Endothelial cell of umbilical vein (primary cell): ENCODE measurements around the gene RSBN1. TPM values are rescaled to one million over a fixed set of nuclear protein-coding genes. Genes with fewer than 3 reads are reported as not detected.
A peak's percentile ranks its signal among the peaks of the same experiment; 100 is the strongest.

Experiments
- BruUV-seq: library from RNA; stranded (reverse); fragments of 400-500 nt; replicated peaks from 2 replicates; lab custom pipeline; 2021; lab: Mats Ljungman, UMichigan
- CTCF ChIA-PET: fragments of 300-600, 350-600 bp; sonication (Branson Sonifier 250); formaldehyde crosslinking; loops from one replicate; lab custom pipeline; 2021; ENCODE audit warnings: antibody characterized with exemption, inconsistent platforms; lab: Charles Lee
- POLR2A ChIA-PET: fragments of 300-600, 350-600 bp; sonication (Branson Sonifier 250); formaldehyde crosslinking; loops from one replicate; lab custom pipeline; 2021; ENCODE audit warnings: antibody characterized with exemption, inconsistent platforms; lab: Charles Lee
- DNase-seq: peaks from one replicate; pipeline ENCODE4 v3.0.0-alpha.2; 2011; ENCODE audit warnings: low read depth, low spot score
- FAIRE-seq: peaks from 2 replicates; lab custom pipeline; 2011; peaks lifted over from hg19 to GRCh38; lab: Jason Lieb, UNC
- H2AFZ ChIP-seq: 2 replicates; pipeline ENCODE4 v1.6.0; 2012; ENCODE audit warnings: low read depth, low read length, control low read depth, inconsistent platforms
- H3K27ac ChIP-seq: 2 replicates; pipeline ENCODE4 v1.5.1; 2011; ENCODE audit warnings: low read depth, mild to moderate bottlenecking, control low read depth, low read length, moderate library complexity; ENCODE audit not compliant: insufficient read depth
- H3K27me3 ChIP-seq, 2 experiments: 2 replicates each; pipeline versions ENCODE4 v1.6.0 to v1.6.1; 2011; ENCODE audit warnings: low read length in 2 of 2, mixed read lengths in 1 of 2; ENCODE audit not compliant: control insufficient read depth in 2 of 2, insufficient read depth in 2 of 2
- H3K36me3 ChIP-seq, 2 experiments: 2 replicates in 1 of 2; 3 replicates in 1 of 2; pipeline ENCODE4 v1.5.1; 2011; ENCODE audit warnings: low read length in 2 of 2, mild to moderate bottlenecking in 1 of 2, moderate library complexity in 1 of 2; ENCODE audit not compliant: control insufficient read depth in 2 of 2, insufficient read depth in 2 of 2; ENCODE audit errors: extremely low read depth in 1 of 2
- H3K4me1 ChIP-seq: 3 replicates; pipeline ENCODE4 v1.5.1; 2011; ENCODE audit warnings: mild to moderate bottlenecking, low read length; ENCODE audit not compliant: control insufficient read depth, insufficient read depth; ENCODE audit errors: extremely low read depth
- H3K4me2 ChIP-seq: 2 replicates; pipeline ENCODE4 v1.6.1; 2011; ENCODE audit warnings: low read length, control low read depth, mixed read lengths; ENCODE audit not compliant: insufficient read depth
- H3K4me3 ChIP-seq, 3 experiments: fragments of 200-600 bp in 1 of 3; sonication (generic), shearing (Covaris generic) in 1 of 3; replicated peaks in 1 of 3; 2 replicates each; pipeline ENCODE4 v1.5.1; 2011 to 2016; ENCODE audit warnings: control low read depth in 3 of 3, low read length in 3 of 3, mild to moderate bottlenecking in 2 of 3, inconsistent platforms in 1 of 3, low read depth in 1 of 3, moderate library complexity in 1 of 3; ENCODE audit not compliant: insufficient read depth in 1 of 3
- H3K79me2 ChIP-seq: 2 replicates; pipeline ENCODE4 v1.6.0; 2012; ENCODE audit warnings: low read length, inconsistent platforms; ENCODE audit not compliant: control insufficient read depth, insufficient read depth
- H3K9ac ChIP-seq: replicated peaks from 2 replicates; pipeline ENCODE3; 2011; ENCODE audit warnings: low read length, control low read depth; ENCODE audit not compliant: insufficient read depth; ENCODE audit errors: extremely low read depth
- H3K9me1 ChIP-seq: replicated peaks from 3 replicates; pipeline ENCODE4 v1.6.0; 2011; ENCODE audit warnings: mild to moderate bottlenecking, low read length; ENCODE audit not compliant: control insufficient read depth, insufficient read depth; ENCODE audit errors: extremely low read depth
- H3K9me3 ChIP-seq: replicated peaks from 2 replicates; pipeline ENCODE4 v1.5.1; 2012; ENCODE audit warnings: low read length, inconsistent platforms; ENCODE audit not compliant: control insufficient read depth, insufficient read depth
- H4K20me1 ChIP-seq: replicated peaks from 2 replicates; pipeline ENCODE3; 2011; ENCODE audit warnings: mild to moderate bottlenecking, low read length; ENCODE audit not compliant: control insufficient read depth, insufficient read depth; ENCODE audit errors: extremely low read depth
- EZH2 ChIP-seq: IDR thresholded peaks from 2 replicates; pipeline ENCODE4 v1.6.1; 2012; ENCODE audit warnings: borderline replicate concordance, low read depth, mild to moderate bottlenecking, moderate library complexity, low read length, inconsistent platforms; ENCODE audit not compliant: severe bottlenecking
- FOS ChIP-seq: IDR thresholded peaks from 2 replicates; pipeline ENCODE4 v1.6.1; 2011; ENCODE audit warnings: mild to moderate bottlenecking, low read length, moderate library complexity, borderline replicate concordance; ENCODE audit not compliant: insufficient read depth
- GATA2 ChIP-seq: IDR thresholded peaks from 2 replicates; pipeline ENCODE4 v1.7.0; 2011; ENCODE audit warnings: low read depth, mild to moderate bottlenecking, moderate library complexity, mixed read lengths, low read length; ENCODE audit not compliant: insufficient read length, insufficient read depth
- JUN ChIP-seq: IDR thresholded peaks from 2 replicates; pipeline ENCODE4 v1.6.1; 2011; ENCODE audit warnings: borderline replicate concordance, low read depth; ENCODE audit not compliant: insufficient read length, insufficient read depth
- MAX ChIP-seq: IDR thresholded peaks from 2 replicates; pipeline ENCODE4 v1.6.1; 2011; ENCODE audit not compliant: insufficient read depth, insufficient read length
- MYC ChIP-seq: IDR thresholded peaks from one replicate; pipeline ENCODE4 v1.6.1; 2011; ENCODE audit warnings: mild to moderate bottlenecking, low read depth, low read length
- POLR2A ChIP-seq: IDR thresholded peaks from 2 replicates; pipeline ENCODE4 v1.6.1; 2012; ENCODE audit warnings: low read depth, mild to moderate bottlenecking, control low read depth, low read length
- POLR2AphosphoS5 ChIP-seq: IDR thresholded peaks from 2 replicates; pipeline ENCODE4 v1.6.1; 2012; ENCODE audit warnings: low read depth, mild to moderate bottlenecking, control low read depth, low read length, moderate library complexity; ENCODE audit not compliant: insufficient read depth
- dilution Hi-C: fragments of 300-500 bp; cut with MboI; formaldehyde crosslinking; loops from one replicate; pipeline ENCODE4 v1.15.0; 2019; ENCODE audit warnings: low sequenced_read_pairs; ENCODE audit not compliant: extremely low pct_ligation_motif_present
- intact Hi-C: fragments of 100-400 bp; cut with micrococcal nuclease; formaldehyde crosslinking; loops from one replicate; pipeline ENCODE4 v1.10.0; 2022
- polyA plus RNA-seq, 4 experiments: library from polyadenylated mRNA; depleted of rRNA in 3 of 4; stranded (reverse) in 3 of 4; unstranded in 1 of 4; fragments of >200 nt; gene quantifications; 2 replicates each; pipeline versions ENCODE4 v1.2.1 to v1.2.3, GENCODE V29; 2011 to 2012; ENCODE audit warnings: missing spikeins in 1 of 4
- total RNA-seq: library from RNA; stranded (reverse); gene quantifications from 2 replicates; pipeline ENCODE4 v1.2.3, GENCODE V29; 2021
- TF ChIP-seq, protein P1 (sequence below), 2 donors: IDR thresholded peaks; 1 replicate in 1 of 2; 2 replicates in 1 of 2; pipeline ENCODE4 v1.5.1; 2011; ENCODE audit warnings: low read length in 2 of 2, mild to moderate bottlenecking in 2 of 2, moderate library complexity in 2 of 2, control low read depth in 1 of 2, inconsistent platforms in 1 of 2, low read depth in 1 of 2; ENCODE audit not compliant: insufficient read depth in 1 of 2; ENCODE audit errors: extremely low read depth in 1 of 2

RSBN1 gene
- total and polyA plus RNA-seq, 2 donors (not counting 3 experiments of a cell fraction or from before 2014, with no cell fraction given): 4.0 to 13.4 TPM

DNA sequence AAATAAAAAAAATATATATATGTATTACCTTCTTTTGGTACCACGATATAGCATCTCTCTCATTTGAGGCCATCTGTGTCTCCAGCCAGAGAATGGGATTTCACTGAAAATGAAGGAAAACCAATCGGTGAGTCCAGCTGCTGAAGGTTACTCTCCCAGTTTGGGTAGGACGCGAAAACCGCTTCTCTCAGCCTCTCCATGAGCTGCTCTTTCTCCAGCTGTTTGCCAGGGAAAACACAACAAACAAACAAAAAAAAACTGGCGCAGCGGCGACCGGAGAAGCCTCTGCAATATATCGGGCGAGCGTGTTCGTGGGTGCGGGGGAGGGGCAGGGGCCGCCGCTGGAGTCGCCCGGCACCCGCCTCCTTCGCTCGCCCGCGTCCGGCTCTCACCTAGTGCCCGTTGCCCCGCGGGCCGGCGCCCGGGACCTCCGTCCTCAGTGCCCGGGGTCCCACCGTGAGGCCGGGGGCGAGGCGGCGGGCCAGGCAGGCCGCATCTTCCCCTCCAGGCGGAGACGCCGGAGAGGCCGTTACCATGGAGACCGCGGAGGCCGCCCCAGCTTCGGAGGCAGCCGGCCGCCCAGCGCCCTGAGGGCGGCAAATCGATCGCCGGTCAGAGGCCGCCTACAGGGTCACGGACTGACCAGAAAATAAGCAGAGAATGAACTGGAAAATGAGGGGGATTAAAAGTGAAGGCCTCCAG is 53.5 kb downstream of the RSBN1 start:
- Histone ChIP-seq H3K9ac (peak overlapping the region; percentile 98), H3K79me2 (peaks cover 40% of the 10 kb centered on the region), H3K9me3 (no peaks in the 10 kb centered on the region), H3K27ac (peak overlapping the region; percentile 92), H3K9me1 (no peaks in the 10 kb centered on the region), H3K27me3 (no peaks in the 10 kb centered on the region), H2AFZ (peak overlapping the region; percentile 75), H3K36me3 (peaks cover 0 to 4% of the 10 kb centered on the region in 2 experiments), H3K4me3 (peak overlapping the region; percentile 83 to 100 (median 96)), H3K4me2 (peak overlapping the region; percentile 100), H3K4me1 (peaks cover 22% of the 10 kb centered on the region), H4K20me1 (peaks cover 2% of the 10 kb centered on the region)
- peak; percentile 70 for DNase-seq
- ChIA-PET CTCF (interaction anchor here (0.6 to 1.6 kb wide), 6 partner anchors 43 to 686 kb away, joined by 3 to 4 read pairs (median 3); partner anchors contain the start of genes AP4B1 and LRIG2), POLR2A (interaction anchor here (0.6 to 1.5 kb wide), 3 partner anchors 16 to 146 kb away, joined by 3 to 6 read pairs (median 3); partner anchors contain the start of genes AP4B1 and DCLRE1B)
- FAIRE-seq: no peak
- dilution Hi-C loops (no loop called here), intact Hi-C loops (loop anchor here (1.0 to 5.0 kb wide), 7 partner anchors 54 to 1051 kb away; partner anchors contain the start of genes DCLRE1B, HIPK1, MAGI3 and RHOC)
- no peak for TF ChIP-seq POLR2AphosphoS5
- TF ChIP-seq MYC: no peak
- TF ChIP-seq POLR2A: no peak
- BruUV-seq: TSS peak; percentile 30

GRCh38 chr1:113756461-113756860 is 55.8 kb downstream of the RSBN1 start:
- H3K27ac ChIP-seq: no peak overlapping the region
- TF ChIP-seq FOS (no peak), MYC (no peak), EZH2 (no peak), GATA2 (no peak), POLR2A (no peak), POLR2AphosphoS5 (no peak), JUN (no peak), MAX (no peak)
- TF ChIP-seq, protein P1, sequence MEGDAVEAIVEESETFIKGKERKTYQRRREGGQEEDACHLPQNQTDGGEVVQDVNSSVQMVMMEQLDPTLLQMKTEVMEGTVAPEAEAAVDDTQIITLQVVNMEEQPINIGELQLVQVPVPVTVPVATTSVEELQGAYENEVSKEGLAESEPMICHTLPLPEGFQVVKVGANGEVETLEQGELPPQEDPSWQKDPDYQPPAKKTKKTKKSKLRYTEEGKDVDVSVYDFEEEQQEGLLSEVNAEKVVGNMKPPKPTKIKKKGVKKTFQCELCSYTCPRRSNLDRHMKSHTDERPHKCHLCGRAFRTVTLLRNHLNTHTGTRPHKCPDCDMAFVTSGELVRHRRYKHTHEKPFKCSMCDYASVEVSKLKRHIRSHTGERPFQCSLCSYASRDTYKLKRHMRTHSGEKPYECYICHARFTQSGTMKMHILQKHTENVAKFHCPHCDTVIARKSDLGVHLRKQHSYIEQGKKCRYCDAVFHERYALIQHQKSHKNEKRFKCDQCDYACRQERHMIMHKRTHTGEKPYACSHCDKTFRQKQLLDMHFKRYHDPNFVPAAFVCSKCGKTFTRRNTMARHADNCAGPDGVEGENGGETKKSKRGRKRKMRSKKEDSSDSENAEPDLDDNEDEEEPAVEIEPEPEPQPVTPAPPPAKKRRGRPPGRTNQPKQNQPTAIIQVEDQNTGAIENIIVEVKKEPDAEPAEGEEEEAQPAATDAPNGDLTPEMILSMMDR (IDR thresholded peaks at IDR 0.05; ENCODE audit: extremely low read depth in 1 of 2, insufficient read depth in 1 of 2, low read depth in 1 of 2, low read length in 2 of 2): no peak
- H3K27me3 ChIP-seq: no peaks in the 10 kb centered on the region
- ChIA-PET POLR2A (no interaction called here), CTCF (interaction anchor here (1.0 kb wide), 1 partner anchor 35 kb away, joined by 3 read pairs; no protein-coding TSS in a partner anchor)
- DNase-seq: no peak
- no peak overlapping the region for H3K4me3 ChIP-seq
- H3K4me1 ChIP-seq: peaks cover 22% of the 10 kb centered on the region
- FAIRE-seq: no peak
- dilution Hi-C loops (no loop called here), intact Hi-C loops (loop anchor here (5.0 kb wide), 2 partner anchors 191 to 1049 kb away; partner anchors contain the start of gene RHOC)
- no peaks in the 10 kb centered on the region for H3K9me3 ChIP-seq
- BruUV-seq: no TSS peak
- H3K4me2 ChIP-seq: peak overlapping the region; percentile 52
- H3K9ac ChIP-seq: no peak overlapping the region
- no peaks in the 10 kb centered on the region for H3K9me1 ChIP-seq
- peaks cover 43% of the 10 kb centered on the region for H3K79me2 ChIP-seq
- H2AFZ ChIP-seq: no peak overlapping the region
- peaks cover 0 to 6% of the 10 kb centered on the region in 2 experiments for H3K36me3 ChIP-seq
- H4K20me1 ChIP-seq: peaks cover 2% of the 10 kb centered on the region
